ENCODE data around the gene WDFY2. TPM values are rescaled to one million over a fixed set of nuclear protein-coding genes. Genes with fewer than 3 reads are reported as not detected.

Gene WDFY2
- total and polyA plus RNA-seq, 2 of the 8 experiments (the other 6 are each of a cell fraction or from before 2014, with no cell fraction given), result 13.9 to 29.0 TPM

DNA sequence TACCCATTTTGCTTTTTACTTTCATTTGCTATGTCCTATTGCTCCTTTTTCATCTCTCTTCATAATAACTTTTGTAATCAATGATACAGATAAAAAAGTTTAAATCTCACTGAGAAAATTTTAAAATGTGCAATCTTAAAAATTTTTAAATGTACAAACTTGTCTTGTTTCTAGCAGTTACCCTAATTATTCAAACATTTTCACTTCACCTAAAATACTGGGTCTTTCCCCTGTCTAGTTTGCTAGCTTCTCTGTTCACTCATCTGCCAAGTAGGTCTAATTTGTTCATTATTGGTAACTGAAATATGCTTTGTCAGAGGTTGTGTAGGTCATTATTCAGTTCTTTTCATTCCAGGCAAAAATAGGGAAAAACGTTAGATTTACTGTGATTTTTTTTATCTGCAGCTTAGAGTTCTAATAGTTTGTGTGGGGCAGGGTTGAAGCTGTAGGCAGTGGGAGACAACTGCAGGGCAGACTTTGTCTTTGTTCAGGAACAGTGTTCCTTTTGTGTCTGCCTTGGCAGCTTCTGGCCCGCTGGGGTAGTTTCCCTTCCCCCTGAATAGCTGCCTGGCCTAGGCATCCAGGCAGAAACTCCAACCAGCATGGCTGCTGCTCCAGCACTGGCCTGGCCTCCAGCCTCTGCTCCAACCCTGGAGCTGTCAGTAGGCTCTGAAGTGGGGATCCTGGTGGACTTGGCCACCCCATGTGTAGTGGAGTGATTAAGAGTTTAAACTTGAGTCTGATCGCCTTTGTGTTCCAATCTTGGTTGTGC is 48.5 kb downstream of the WDFY2 start:
- Histone ChIP-seq H3K23me2 (ENCODE audit: low read depth, low read length) (no peaks in the 10 kb centered on the region), H3K4me3 (ENCODE audit: extremely low read depth in 1 of 4, insufficient read depth in 2 of 4, low read depth in 3 of 4, low read length in 4 of 4) (no peak overlapping the region; a peak in 1 of 8 replicates), H2BK15ac (ENCODE audit: low read length) (no peak overlapping the region), H3K4me1 (replicated peaks in 1 of 4; ENCODE audit: control insufficient read depth in 3 of 4, insufficient read depth in 4 of 4, low read length in 3 of 4) (peaks cover 5 to 18% (median 9%) of the 10 kb centered on the region in 4 experiments), H3K9ac (replicated peaks in 1 of 4; ENCODE audit: extremely low read depth in 1 of 4, low read depth in 3 of 4, low read length in 3 of 4) (no peak overlapping the region), H4K20me1 (replicated peaks in 1 of 2; ENCODE audit: control insufficient read depth in 1 of 2, insufficient read depth in 2 of 2, low read length in 2 of 2) (peaks cover 0 to 3% of the 10 kb centered on the region in 2 experiments), H3K79me1 (ENCODE audit: low read depth, low read length) (peaks cover 8% of the 10 kb centered on the region), H4K91ac (replicated peaks; ENCODE audit: insufficient read length, low read length) (no peak overlapping the region), H3K4me2 (ENCODE audit: insufficient read depth in 1 of 2, low read depth in 2 of 2, low read length in 2 of 2) (peak overlapping the region; percentile 30 to 39; a peak in 2 of 4 replicates), H3K14ac (ENCODE audit: insufficient read length) (no peak overlapping the region), H2BK12ac (ENCODE audit: low read depth, low read length) (no peak overlapping the region), H2BK120ac (replicated peaks; ENCODE audit: low read depth, low read length) (no peak overlapping the region), H3K27me3 (replicated peaks in 1 of 4; ENCODE audit: control insufficient read depth in 3 of 4, extremely low read depth in 1 of 4, insufficient read depth in 3 of 4, low read length in 3 of 4) (no peaks in the 10 kb centered on the region), H3K23ac (ENCODE audit: insufficient read length) (no peak overlapping the region), H3K9me3 (ENCODE audit: insufficient read depth in 2 of 2, low read depth in 1 of 2, low read length in 1 of 2) (no peaks in the 10 kb centered on the region), H3K79me2 (ENCODE audit: control insufficient read depth in 1 of 2, insufficient read depth in 2 of 2, low read length in 2 of 2) (peaks cover 0 to 97% of the 10 kb centered on the region in 2 experiments), H2AFZ (ENCODE audit: low read length) (no peak overlapping the region), H2BK5ac (ENCODE audit: low read depth, low read length) (peak overlapping the region; percentile 35; the same call in 1 of the 2 replicates), H4K5ac (ENCODE audit: insufficient read length, low read depth, low read length) (peak overlapping the region; percentile 44), H2AK5ac (ENCODE audit: low read depth, low read length) (no peak overlapping the region), H3K18ac (ENCODE audit: extremely low read depth, low read length) (peak overlapping the region; percentile 84), H3K56ac (replicated peaks; ENCODE audit: insufficient read length, low read depth, low read length) (no peak overlapping the region), H3K4ac (replicated peaks; ENCODE audit: insufficient read length, low read depth, low read length) (peak overlapping the region; percentile 66), H3K36me3 (ENCODE audit: control insufficient read depth in 2 of 4, insufficient read depth in 4 of 4, low read length in 3 of 4) (no peaks in the 10 kb centered on the region), H4K8ac (ENCODE audit: extremely low read depth, insufficient read depth, low read length) (peak overlapping the region; percentile 35; the same call in 1 of the 2 replicates), H2BK20ac (ENCODE audit: low read length) (no peak overlapping the region), H3K27ac (ENCODE audit: low read depth, low read length) (peak overlapping the region; percentile 23; the same call in 1 of the 2 replicates)
- POLR2A ChIA-PET (ENCODE audit: partially characterized antibody), result interaction anchor here (0.9 to 1.4 kb wide), 2 partner anchors 14 to 46 kb away, joined by 3 to 4 read pairs; no protein-coding TSS in a partner anchor
- FAIRE-seq (peak; percentile 76), DNase-seq (ENCODE audit: low read depth in 1 of 2, low spot score in 2 of 2) (no peak)
- TF ChIP-seq TAF1 (IDR thresholded peaks at IDR 0.05; ENCODE audit: low read depth, low read length) (no peak), POLR2AphosphoS5 (IDR thresholded peaks at IDR 0.05; ENCODE audit: low read depth, low read length) (no peak), CTBP2 (IDR thresholded peaks at IDR 0.05; ENCODE audit: borderline replicate concordance, insufficient read depth, insufficient read length, low read length) (peak; percentile 30), HDAC6 (IDR thresholded peaks at IDR 0.05; ENCODE audit: low read depth, low read length) (no peak), FOSL1 (IDR thresholded peaks at IDR 0.05; ENCODE audit: insufficient read depth, low read depth, low read length) (no peak), RAD21 (IDR thresholded peaks at IDR 0.05 in 1 of 2, conservative IDR thresholded peaks at IDR 0.05 in 1 of 2; ENCODE audit: low read depth in 2 of 2, low read length in 2 of 2) (peak in 1 of 2 experiments; percentile 8; a peak in 1 of 4 replicates), YY1 (IDR thresholded peaks at IDR 0.05; ENCODE audit: low read depth, low read length) (peak; percentile 69; the same call in 1 of the 2 replicates)
- CTCF ChIA-PET (ENCODE audit: partially characterized antibody), result interaction anchor here (0.7 to 1.5 kb wide), 2 partner anchors 52 to 136 kb away, joined by 3 read pairs; no protein-coding TSS in a partner anchor
- whole genome bisulfite sequencing, 2 experiments (ENCODE audit: extremely low coverage in 1 of 2, insufficient coverage in 1 of 2, insufficient read length in 1 of 2, insufficient replicate concordance in 2 of 2, low coverage in 1 of 2, low lambda C conversion rate in 2 of 2, missing lambda C conversion rate in 1 of 2), result 44% methylated on average over 3 of the region's 3 CpGs; no CpG with 5 or more reads in 1 of the 2 experiments

All from H1 (cell line).